Gastroesophageal sphincter (tissue), 4 donors: Measurements from ENCODE around the gene LRRC3C. TPM values are rescaled to one million over a fixed set of nuclear protein-coding genes. Genes with fewer than 3 reads are reported as not detected.
"Not testable (repeated sequence)": the region's sequence is repeated elsewhere in the genome, so short reads cannot be mapped to it uniquely, and the experiment has no call there.

ENCODE experiments used
- ATAC-seq: fragments of 150-250 bp; one replicate; pipeline ENCODE4 v1.9.1; 2016; ENCODE audit warnings: mild to moderate bottlenecking, moderate library complexity
- H3K27ac ChIP-seq, 4 donors: fragments of 200-600 bp; sonication (generic) in 3 of 4; 1 replicate in 3 of 4; 2 replicates in 1 of 4; pipeline ENCODE4 v1.5.1; 2016 to 2019
- H3K27me3 ChIP-seq: fragments of 200-600 bp; sonication (generic); one replicate; pipeline ENCODE4 v1.5.1; 2019
- H3K36me3 ChIP-seq, 2 donors: fragments of 200-600 bp; sonication (generic); one replicate each; pipeline ENCODE4 v1.5.1; 2019; ENCODE audit warnings: control low read depth in 1 of 2
- H3K4me1 ChIP-seq, 3 donors: fragments of 200-600 bp; sonication (generic); 1 replicate in 2 of 3; 2 replicates in 1 of 3; pipeline ENCODE4 v1.5.1; 2016 to 2019; ENCODE audit warnings: control low read depth in 2 of 3
- H3K4me3 ChIP-seq, 2 donors: fragments of 200-600 bp; sonication (generic); one replicate each; pipeline ENCODE4 v1.5.1; 2019; ENCODE audit warnings: mild to moderate bottlenecking in 1 of 2, moderate library complexity in 1 of 2
- H3K9me3 ChIP-seq, 3 donors: fragments of 200-600 bp; sonication (generic); one replicate each; pipeline ENCODE4 v1.5.1; 2017 to 2019; ENCODE audit warnings: control low read depth in 2 of 3
- CTCF ChIP-seq, 4 experiments: fragments of 200-600 bp in 2 of 4; fragments of 450-650 bp in 2 of 4; sonication (generic) in 1 of 4; IDR thresholded peaks; one replicate each; pipeline ENCODE4 v1.5.1; 2017 to 2019; ENCODE audit warnings: antibody characterized with exemption in 4 of 4, mild to moderate bottlenecking in 2 of 4, moderate library complexity in 2 of 4
- EP300 ChIP-seq: sonication (generic); formaldehyde crosslinking; IDR thresholded peaks from one replicate; pipeline ENCODE4 v1.6.1; 2017; ENCODE audit warnings: antibody characterized with exemption, mild to moderate bottlenecking
- POLR2A ChIP-seq, 2 donors: fragments of 450-650 bp; IDR thresholded peaks; one replicate each; pipeline ENCODE4 v1.6.1; 2017; ENCODE audit warnings: antibody characterized with exemption in 2 of 2, mild to moderate bottlenecking in 2 of 2, moderate library complexity in 1 of 2
- POLR2AphosphoS5 ChIP-seq: sonication (generic); formaldehyde crosslinking; IDR thresholded peaks from one replicate; pipeline ENCODE4 v1.6.1; 2017; ENCODE audit warnings: antibody characterized with exemption
- WGBS, 2 donors: methylation state at CpG; one replicate each; pipeline ENCODE4 v1.1.5; 2018; ENCODE audit warnings: low coverage in 1 of 2; 5-methylcytosine and 5-hydroxymethylcytosine counted together
- total RNA-seq, 4 donors: library from RNA; depleted of rRNA; stranded (reverse); fragments of >200 nt; gene quantifications; one replicate each; pipeline ENCODE4 v1.1.0, GENCODE V29; 2016

Gene LRRC3C
- total RNA-seq, 4 donors from 2014 or later = 1.1 TPM; not detected in 3

DNA sequence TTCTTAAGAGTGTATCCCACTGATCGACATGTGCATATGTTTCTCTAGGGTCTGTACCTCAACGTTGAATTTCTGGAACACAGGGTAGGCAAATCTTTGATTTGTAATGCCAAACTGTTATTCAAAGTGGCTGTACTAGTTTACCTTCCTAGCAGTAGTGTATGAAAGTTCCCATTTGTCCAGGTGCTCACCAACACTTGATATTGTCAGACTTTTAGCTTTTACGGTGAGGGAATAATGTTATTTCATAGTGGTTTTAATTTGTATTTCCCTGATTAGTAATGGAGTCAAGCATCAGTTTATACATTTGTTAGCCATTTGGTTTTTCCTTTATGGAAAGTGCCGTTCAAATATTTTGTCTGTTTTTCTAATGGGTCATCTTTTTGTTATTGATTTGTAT, 29.4 kb upstream of the LRRC3C start:
- Histone ChIP-seq H3K36me3 (peaks cover 0 to 2% of the 10 kb centered on the region in 2 donors), H3K4me1 (no peaks in the 10 kb centered on the region), H3K27me3 (peaks cover 12% of the 10 kb centered on the region), H3K4me3 (no peak overlapping the region), H3K27ac (no peak overlapping the region), H3K9me3 (no peaks in the 10 kb centered on the region)
- no peak for ATAC-seq
- TF ChIP-seq POLR2AphosphoS5 (no peak), CTCF (IDR thresholded peaks at IDR 0.05) (no peak), POLR2A (IDR thresholded peaks at IDR 0.05) (no peak), EP300 (no peak)
- WGBS, 2 donors = 97 to 100% methylated on average over 3 to 4 of the region's 4 CpGs

DNA sequence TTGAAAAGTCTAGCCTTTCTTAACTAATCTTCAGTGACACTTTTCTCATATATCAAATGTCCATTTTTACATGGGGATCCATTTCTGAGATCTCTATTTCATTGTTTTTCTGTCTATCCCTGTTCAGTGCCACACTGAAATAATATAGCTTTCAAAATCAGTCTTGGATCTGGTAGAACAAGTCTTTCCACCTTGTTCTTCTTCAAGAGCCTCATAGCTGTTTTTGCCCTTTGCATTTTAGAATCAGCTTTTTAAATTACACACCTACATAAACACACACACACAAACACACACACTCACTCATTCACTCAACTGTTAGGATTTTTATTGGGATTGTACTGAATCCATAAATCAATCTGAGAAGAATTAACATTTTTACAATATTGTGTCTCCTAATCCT, 28.3 kb upstream of the LRRC3C start:
- Histone ChIP-seq H3K27me3 (peaks cover 3% of the 10 kb centered on the region), H3K4me1 (no peaks in the 10 kb centered on the region), H3K4me3 (no peak overlapping the region), H3K9me3 (no peaks in the 10 kb centered on the region), H3K27ac (no peak overlapping the region), H3K36me3 (peaks cover 0 to 12% of the 10 kb centered on the region in 2 donors)
- TF ChIP-seq POLR2A (IDR thresholded peaks at IDR 0.05) = no peak
- ATAC-seq = no peak

DNA sequence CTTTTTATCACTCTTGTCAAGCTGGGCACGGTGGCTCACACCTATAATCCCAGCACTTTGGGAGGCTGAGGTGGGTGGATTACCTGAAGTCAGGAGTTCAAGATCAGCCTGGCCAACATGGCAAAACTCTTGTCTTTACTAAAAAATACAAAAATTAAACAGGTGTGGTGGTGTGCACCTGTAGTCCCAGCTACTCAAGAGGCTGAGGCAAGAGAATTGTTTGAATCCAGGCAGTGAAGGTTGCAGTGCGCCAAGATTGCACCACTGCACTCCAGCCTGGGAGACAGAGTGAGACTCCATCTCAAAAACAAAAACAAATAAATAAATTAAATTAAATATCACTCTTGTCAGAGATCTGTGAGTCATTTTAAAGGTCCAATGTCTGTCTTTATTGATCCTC, 25.5 kb upstream of the LRRC3C start:
- not testable (repeated sequence) for H3K27ac ChIP-seq, H3K9me3 ChIP-seq, H3K4me1 ChIP-seq, H3K4me3 ChIP-seq, ATAC-seq, H3K27me3 ChIP-seq
- peaks cover 0 to 12% of the 10 kb centered on the region in 2 donors for H3K36me3 ChIP-seq
- 83 to 100% methylated on average over 1 to 2 of the region's 2 CpGs for WGBS, 2 donors

- no peak for ATAC-seq
- TF ChIP-seq POLR2AphosphoS5 = no peak
- no peak for TF ChIP-seq CTCF (IDR thresholded peaks at IDR 0.05)
- TF ChIP-seq EP300 = no peak
- TF ChIP-seq POLR2A (IDR thresholded peaks at IDR 0.05) = no peak
- WGBS, 2 donors = 92 to 100% methylated on average over 1 to 4 of the region's 4 CpGs
Measured at GRCh38 chr17:39903158-39903884, 24.2 kb upstream of the LRRC3C start.

DNA sequence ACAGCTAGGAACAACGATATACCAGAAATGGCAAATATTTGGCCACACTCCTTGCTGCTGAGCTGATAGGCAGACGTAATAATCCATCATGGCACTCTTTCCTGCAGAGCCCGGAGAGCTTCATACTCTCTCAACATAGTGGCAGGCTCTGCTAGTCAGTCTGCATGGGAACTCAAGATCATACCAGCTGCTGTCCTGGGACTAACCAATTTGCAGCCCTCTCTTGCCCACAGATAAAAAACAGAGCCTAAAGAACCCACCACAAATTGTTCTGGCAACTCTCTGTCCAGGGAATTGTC, 22.6 kb upstream of the LRRC3C start:
- 60 to 75% methylated on average over 2 of the region's 3 CpGs for WGBS, 2 donors
- Histone ChIP-seq H3K27me3 (no peaks in the 10 kb centered on the region), H3K4me3 (no peak overlapping the region), H3K27ac (no peak overlapping the region), H3K36me3 (peaks cover 0 to 26% of the 10 kb centered on the region in 2 donors), H3K4me1 (no peaks in the 10 kb centered on the region), H3K9me3 (no peaks in the 10 kb centered on the region)
- no peak for TF ChIP-seq POLR2A (IDR thresholded peaks at IDR 0.05)
- no peak for TF ChIP-seq POLR2AphosphoS5
- TF ChIP-seq CTCF (IDR thresholded peaks at IDR 0.05) = no peak
- TF ChIP-seq EP300 = no peak
- ATAC-seq = no peak

More at GRCh38 chr17:39903158-39903884, 24.2 kb upstream of the LRRC3C start:
- H3K4me3 ChIP-seq = no peak overlapping the region
- H3K27me3 ChIP-seq = no peaks in the 10 kb centered on the region
- H3K27ac ChIP-seq = no peak overlapping the region
- H3K9me3 ChIP-seq = no peaks in the 10 kb centered on the region
- H3K36me3 ChIP-seq = peaks cover 0 to 12% of the 10 kb centered on the region in 2 donors
- no peaks in the 10 kb centered on the region for H3K4me1 ChIP-seq

GRCh38 chr17:39908789-39909352, 18.7 kb upstream of the LRRC3C start:
- no peaks in the 10 kb centered on the region for H3K27me3 ChIP-seq
- H3K4me1 ChIP-seq = no peaks in the 10 kb centered on the region
- peaks cover 0 to 32% of the 10 kb centered on the region in 2 donors for H3K36me3 ChIP-seq
- 82% methylated on average over 1 of the region's 6 CpGs; no CpG with 5 or more reads in 1 of the 2 donors for WGBS, 2 donors
- no peak overlapping the region for H3K27ac ChIP-seq
- no peak for TF ChIP-seq POLR2A (IDR thresholded peaks at IDR 0.05)
- TF ChIP-seq POLR2AphosphoS5 = no peak
- no peak for TF ChIP-seq CTCF (IDR thresholded peaks at IDR 0.05)
- no peak for TF ChIP-seq EP300
- no peak for ATAC-seq
- no peak overlapping the region for H3K4me3 ChIP-seq
- H3K9me3 ChIP-seq = no peaks in the 10 kb centered on the region
